T follicular helper cell (primary cell): ENCODE measurements around the gene KCNMA1.

ENCODE experiments used
- DNase-seq: peaks from one replicate; pipeline ENCODE4 v3.0.0-alpha.2; 2020; ENCODE audit warnings: low read depth

Gene KCNMA1

DNA sequence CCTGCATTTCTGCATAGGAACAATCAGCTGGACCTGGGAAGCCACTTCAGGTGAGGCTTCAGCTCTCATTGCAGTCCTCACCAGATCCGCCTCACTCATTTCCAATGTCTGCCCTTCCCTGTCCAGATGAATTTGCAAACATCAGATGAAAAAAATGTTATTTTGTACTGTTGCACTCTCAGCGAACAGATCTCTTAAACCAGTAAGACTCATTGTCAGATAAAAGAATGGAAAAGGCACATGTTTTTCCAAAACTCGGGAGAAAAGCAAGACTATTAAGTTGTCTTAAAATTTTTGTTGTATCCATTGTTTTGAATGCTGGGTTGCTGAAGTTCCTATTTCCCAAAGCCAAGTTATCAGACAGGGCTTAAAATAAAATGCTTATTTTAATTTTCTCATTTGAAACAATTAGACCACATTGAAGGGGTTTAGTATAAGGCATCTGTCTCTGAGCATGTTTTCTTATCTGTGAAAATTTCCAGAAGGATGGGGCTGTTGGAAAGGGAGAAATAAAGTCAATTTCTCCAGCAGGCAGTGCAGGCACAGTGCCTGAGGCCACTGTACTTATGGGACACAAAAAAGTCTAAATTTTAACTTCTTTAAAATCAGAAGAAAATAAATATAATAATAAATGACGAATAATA is 396.8 kb downstream of the KCNMA1 start:
- no peak for DNase-seq

DNA sequence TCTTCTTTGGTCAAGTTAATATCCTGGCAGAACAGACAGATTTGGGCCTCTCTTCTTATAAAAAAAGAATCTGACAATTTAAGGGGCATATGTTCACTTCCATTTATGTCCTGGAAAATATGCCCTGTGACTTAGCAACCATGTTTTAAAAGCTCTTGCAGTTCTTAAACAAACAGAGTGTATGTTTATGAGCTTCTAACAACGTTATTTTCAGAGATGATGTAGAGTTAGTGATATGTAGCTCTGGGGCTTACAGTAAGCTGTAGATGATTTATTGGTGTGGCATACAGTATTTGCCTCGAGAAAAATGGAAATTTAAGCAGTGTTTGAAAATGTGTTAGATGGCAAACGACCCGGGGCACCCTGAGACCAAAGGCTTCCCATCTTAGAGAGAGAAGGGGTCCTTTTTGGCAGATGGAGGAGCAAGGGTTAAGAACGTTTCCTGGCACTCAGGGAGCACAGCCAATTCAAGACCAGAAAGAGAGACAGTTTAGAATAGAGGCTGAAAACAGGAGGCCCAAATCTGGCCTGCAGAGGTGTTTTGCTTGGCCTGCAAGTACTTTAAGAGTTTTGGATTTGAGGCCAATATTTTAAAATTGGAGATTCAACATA is 397.5 kb downstream of the KCNMA1 start:
- no peak for DNase-seq

DNA sequence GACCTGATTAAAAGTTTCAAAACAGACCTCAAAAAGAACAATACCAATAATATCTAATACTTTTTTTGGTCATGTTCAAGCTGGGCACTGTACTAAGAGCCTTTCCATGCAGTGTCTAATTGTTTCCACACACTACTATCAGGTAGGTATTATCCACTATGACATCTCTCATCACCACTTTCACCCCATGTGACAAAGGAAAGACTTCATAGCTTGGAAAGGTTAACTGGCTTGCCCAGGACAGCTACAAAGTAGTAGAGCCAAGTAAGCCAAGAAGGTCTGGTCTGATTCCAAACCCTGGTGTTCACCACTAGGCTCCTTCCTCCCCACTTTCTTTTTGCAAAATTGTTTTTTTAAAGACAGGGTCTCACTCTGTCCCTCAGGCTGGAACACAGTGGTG is 400.5 kb downstream of the KCNMA1 start:
- no peak for DNase-seq

DNA sequence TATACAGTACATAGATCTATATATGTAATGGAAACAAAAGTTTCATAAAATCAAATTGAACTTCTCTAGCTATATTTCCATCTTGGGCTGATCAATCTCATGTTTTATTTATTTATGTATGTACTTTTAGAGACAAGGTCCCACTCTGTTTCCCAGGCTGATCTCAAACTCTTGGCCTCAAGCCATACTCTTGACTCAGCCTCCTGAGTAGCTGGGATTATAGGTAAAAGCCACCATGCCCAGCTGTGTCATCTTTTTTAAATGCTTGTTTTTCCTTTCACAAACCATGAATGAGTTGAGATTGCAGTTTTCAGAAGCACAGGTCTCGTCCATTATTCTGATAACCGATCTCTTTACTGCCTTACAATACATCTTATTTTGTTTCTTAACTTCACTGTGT is 400.9 kb downstream of the KCNMA1 start:
- no peak for DNase-seq

DNA sequence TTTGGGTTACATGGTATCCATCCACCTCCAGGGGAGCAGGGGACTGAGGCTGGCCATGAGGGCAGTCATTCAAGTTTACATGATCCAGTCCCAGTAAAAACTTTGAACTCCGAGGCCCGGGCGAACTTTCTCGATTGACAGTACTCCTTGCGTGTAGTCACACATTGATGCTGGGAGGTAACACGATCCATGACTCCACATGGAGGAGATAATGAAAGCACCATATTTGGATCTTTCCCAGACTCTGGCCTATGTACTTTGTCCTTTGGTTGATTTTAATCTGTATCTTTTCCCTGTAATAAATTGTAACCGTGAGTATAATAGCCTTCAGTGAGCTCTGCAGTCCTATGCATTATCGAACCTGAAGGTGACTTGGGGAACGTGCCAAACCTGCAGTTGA is 401.6 kb downstream of the KCNMA1 start:
- no peak for DNase-seq

DNA sequence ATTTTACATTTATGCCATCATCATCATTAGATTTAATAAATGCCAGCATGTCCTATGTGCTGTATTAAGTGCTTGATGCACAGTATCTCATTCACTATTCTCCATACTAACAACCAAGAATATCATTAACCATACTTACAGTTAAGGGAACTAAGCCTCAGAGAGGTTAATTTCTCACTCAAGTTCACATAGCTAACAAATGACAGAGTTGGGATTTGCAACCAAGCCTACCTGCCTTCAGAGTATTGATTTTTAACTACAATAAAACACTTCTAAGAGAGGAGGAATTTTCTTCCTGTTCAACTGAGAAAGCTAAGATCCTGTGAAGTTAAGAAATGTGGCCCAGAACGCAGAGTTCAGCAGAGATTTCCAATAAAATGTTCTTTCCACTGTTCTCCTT is 403.0 kb downstream of the KCNMA1 start:
- DNase-seq = no peak

DNA sequence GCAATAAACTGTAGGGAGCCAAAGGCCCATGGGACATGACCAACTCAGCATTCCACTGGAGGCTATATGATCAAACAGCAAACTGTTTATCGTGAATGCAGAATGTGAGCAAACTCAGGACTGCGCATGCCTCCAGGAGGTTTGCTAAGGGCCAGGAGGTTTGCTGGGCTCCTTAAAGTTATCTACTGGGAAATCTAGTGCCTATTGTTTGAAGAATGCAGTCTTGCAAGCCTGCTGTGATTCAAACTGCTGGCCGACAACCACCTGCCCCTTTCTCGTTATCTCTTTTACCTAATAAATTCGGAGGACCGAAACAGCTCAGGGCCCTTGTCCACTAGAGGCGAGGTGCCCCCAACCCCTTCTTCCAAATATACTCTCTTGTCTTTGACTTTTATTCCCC is 404.1 kb downstream of the KCNMA1 start:
- DNase-seq = no peak

DNA sequence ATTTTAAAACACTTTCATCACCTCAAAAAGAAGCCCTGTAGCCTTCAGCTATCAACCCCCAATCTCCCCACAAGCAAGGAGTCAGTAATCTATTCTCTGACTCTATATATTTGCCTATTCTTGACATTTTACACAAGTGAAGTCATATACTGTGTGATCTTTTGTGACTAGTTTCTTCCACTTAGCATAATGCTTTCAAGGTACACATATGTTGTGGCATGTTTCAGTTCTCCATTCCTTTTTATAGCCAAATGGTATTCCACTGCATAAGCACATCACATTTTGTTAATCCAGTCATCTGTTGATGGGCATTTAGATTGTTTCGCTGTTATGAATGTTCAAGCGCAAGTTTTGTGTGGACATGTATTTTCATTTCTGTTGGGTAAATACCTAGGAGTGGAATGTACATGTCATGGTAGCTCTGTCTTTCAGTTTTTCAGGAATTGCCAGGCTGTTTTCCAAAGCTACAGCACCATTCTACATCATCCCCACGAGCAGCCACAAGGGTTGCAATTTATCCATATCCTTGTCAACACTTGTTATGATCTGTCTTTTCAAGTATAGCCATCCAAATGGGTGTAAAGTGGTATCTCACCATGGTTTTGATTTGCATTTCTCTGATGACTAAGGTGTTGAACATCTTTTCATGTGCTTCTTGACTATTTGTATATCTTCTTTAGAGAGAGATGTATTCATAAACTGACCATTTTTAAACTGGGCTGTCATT is 405.6 kb downstream of the KCNMA1 start:
- DNase-seq = no peak

DNA sequence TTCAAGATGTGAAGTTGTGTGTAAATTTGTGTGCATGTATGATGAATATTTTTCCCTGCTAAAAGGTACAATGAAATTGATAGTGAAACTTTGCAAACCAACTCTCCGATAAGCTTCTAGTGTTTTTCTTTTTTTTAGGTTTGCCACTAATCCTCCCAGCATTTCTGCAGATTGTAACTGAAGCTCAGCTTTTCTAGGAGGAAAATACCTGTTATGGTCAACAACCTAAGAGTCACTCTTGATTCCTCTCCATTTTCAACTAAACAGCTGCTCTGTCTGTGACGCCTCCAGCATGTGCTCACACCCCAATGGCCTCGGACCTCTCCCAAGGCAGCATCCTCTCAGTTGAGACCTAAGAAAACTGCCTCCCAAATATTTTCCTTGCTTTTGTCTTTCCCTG is 406.2 kb downstream of the KCNMA1 start:
- no peak for DNase-seq

DNA sequence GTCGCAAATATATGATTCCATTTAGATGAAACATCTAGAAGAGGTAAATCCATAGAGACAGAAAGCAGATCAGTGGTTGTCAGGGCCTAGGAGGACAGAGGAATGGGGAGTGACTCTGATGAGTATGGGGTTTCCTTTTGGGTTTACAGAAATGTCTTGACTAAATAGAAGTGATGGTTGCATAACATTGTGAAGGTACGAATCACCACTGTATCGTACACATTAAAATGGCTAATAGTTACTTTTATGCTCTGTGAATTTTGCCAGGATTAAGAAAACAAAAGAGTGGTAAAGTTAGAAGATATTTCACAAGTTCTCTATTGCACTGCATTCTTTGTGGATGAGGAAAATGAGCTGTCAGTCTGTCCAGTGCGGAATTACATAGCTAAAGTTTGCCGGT is 407.4 kb downstream of the KCNMA1 start:
- no peak for DNase-seq

DNA sequence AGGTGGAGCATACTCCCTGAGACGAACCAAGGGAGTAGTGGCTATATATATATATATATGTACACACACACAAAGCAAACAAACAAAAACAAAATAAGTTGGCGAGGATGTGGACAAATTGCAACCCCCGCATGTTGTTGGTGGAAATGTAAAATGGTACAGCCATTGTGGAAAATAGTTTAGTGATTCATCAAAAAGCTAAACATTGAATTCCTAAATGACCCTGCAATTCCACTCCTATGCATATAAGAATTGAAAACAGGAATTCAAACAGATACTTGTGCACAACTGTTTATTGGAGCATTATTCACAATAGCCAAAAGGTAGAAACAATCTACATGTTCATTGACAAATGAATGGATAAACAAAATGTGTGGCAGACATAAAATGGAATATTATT is 407.9 kb downstream of the KCNMA1 start:
- DNase-seq = no peak

DNA sequence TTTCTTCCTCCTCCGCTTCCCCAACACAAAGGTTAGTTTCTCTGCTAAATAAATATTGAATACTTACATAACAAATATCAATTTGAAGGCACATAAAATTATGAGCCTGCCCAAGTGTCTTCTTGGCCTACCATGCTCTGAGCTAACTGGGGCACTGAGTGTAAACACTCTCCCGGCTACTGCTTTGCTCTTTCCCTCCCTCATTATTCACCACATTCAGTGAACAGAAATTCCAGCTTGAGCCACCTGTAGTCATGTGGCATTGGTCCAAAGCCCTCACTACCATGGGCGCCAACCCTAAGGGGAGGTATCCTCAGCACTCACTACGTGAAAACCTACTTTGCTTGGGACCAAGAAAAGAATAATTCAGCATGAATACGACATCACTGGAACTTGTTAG is 409.0 kb downstream of the KCNMA1 start:
- no peak for DNase-seq

DNA sequence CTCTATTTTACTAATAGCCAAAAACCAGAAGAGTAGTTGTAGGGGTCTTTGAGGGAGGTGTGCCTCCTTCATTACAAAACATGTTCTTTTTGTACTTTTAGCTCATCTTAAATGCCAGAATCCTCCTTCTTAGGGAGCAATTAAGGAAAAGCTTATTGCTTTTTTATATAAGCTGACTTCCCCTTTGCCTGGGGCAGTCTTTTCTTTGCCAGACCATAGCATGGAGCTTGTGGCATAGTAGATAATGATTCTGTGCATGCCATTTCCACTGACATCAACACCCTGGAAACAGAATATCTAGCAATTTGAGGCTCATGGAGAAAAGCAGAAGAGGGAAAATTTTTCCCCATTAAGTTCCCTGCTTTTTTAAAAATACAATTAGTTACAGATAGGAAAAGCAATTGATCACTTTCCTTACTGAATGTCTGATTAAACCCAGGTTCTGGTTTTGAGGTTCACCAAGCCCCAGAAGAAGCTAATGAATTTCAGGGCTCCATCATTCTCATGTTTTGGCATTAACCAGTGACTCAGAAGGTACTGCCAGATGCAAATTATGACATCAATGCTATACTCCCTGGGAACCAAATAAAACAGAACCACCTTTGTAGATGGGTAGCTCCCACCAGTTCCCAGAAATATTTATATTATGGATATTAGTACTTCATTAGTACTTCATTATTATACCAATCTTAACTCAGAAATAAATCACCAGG is 410.6 kb downstream of the KCNMA1 start:
- DNase-seq = no peak

DNA sequence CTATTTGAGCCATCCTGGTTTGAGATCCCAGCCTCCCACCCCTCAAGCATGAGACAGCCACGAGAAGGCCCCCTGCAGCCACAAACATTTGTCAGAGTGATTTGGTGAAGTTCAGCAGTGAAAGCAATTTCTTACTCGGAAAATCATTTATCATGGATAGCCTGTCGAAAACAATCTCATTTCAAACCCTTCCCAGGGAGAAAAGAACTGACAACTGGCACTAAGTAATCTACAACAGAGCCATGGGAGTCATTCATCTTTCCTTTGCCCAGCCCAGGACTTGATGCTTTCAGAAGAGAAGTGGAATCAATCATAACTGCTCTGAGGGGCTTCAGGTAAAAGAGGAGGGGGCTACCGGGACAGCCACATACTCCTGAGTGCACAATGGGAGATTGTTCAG is 411.2 kb downstream of the KCNMA1 start:
- DNase-seq = no peak

DNA sequence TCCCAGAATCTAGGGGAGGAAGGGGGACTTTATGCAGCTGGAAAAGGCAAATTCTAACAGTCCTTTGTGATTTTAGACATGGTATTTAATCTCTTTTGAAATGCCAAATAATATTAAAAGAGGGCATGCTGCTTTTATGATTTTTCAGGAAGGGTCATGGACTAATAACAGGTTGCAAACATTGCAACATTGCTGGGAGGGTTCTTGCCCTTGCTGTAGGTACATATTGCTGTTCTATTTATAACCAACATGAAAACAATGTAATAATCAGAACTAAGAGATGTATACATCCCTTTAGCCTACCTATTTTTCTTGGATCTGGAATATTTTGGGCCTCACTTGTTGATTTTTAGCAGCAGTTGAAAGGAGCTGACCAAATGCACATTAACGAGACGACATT is 411.6 kb downstream of the KCNMA1 start:
- no peak for DNase-seq

DNA sequence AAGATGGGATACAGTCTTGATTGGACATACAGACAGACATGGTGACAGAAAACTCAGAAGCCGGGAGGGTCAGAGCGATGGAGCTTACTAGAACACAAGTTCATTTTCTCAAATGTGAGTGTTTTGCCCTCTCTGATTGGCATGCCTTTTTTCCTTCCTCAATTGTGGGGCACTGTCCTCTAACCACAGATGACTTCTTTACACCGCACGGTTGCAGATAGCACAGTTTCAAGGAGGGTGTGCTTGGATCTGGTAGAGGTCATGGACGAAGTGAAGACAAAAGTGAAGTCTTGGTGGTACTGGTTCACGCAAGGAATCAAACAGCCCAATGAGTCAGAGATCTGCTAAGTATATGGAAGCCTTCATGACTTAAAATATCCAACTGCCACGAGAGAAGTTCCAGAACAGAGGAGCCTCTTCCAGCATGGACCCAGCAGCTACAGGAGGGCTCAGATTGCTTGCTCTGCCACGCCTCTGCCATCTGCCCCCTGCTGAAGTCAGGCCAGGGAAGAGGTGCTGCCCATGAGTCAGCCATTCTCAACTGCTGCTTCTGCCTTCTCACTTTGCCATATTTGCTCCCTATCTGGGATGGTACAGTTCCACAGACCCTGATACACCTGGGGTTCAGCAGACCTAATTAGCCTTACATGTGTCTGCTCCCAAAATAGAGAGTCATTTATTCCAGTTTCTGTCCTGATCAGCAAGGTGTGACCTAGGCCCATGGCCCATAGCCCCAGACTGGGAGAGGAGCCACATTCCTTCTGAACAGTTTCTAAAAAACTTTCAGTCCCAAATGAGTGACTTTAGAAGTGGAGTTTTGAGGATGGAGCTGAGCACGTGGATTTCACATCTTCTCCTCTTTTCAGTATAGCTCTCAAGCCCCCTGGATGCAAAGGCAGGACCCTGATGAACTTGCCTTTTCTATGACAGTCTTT is 413.8 kb downstream of the KCNMA1 start:
- DNase-seq = no peak

DNA sequence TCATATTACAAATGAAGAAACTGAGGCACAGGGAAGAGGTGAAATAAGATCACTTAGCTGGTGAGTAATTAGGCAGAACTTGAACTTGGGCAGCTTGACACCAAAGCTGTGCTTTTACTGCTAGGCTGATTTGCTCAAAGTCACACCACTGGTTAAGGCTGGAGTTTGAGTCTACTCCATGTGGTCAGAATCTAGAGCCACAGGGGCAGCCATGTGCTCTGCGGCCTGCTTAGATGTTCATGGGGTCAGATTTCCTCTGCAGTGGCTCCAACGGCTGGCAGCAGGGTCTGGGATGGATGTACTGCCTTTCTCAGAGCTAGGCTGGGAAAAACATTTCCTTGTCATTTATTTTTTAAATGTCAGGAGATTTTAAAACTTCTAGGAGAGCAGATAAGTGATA is 417.5 kb downstream of the KCNMA1 start:
- DNase-seq = no peak

DNA sequence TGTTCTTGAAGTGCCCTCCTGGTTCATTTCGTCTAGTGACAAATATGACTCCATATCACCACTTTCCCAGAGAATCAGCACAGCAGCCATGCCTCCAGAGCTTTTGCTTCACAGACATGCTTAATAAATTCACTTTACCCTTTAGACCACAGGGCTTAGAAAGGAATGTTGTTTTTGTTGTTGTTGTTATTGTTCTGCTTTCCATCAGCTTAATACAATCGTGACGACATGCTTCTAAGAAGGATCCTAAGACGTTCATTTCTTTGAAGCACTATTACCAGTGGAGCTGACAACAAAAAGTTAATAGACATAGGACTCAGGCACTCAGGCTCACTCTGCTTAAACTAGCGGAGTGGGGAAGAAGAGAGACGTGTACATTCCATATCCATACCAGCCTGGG is 418.6 kb downstream of the KCNMA1 start:
- DNase-seq = no peak

DNA sequence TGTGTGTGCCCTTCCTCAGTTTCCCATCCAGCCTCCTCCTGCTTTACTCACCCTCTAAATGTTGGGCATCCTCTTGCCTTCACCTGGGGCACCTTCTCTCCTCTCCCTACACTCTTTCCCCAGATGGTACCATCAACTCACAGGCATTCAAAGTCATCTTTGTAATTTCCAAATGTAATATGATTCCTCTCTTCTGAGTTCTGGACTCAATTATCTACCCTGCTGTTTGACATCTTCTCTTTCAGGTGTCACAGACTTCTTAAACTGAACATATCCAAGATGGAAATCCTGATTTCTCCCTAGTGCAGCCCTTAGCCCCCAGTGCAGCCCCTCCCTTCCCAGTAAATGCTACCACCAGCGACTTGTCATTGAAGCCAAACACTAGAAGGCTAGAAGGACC is 422.8 kb downstream of the KCNMA1 start:
- DNase-seq = no peak

DNA sequence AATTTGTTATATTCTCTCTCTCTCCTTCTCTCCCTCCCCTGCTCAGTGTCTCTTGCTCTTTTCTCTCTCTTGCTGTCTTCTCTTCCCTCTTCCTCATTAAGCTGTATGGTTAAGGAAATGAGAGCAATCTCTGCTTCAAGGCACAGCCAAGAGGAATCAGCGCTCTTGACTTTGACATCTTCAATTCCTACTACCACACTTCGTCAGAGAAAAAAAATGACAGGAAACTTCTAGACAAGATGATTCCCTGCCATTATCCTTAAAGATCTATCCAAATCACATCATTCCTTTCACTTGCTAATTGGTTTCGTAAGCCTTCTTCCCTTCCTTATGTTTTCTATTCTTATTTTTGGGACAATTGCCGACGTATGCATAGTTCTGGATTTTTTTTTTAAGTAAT is 425.0 kb downstream of the KCNMA1 start:
- DNase-seq = no peak

DNA sequence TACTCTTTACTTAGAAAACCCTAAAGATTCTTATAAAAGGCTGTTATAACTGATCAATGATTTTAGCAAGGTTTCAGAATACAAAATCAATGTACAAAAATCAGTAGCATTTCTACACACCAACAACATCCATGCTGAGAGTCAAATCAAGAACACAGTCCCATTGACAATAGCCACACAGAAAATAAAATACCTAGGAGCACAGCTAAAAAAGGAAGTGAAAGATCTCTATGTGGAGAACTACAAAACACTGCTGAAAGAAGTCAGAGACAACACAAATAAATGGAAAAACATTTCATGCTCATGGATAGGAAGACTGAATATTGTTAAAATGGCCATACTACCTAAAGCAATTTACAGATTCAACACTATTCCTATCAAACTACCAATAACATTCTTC is 427.0 kb downstream of the KCNMA1 start:
- DNase-seq = no peak
